ENCODE measurements around the gene MARCHF9.

MARCHF9 gene

GRCh38 chr12:57796996-57797395 lies 42.1 kb downstream of the MARCHF9 start:
- DNase-seq (ENCODE audit: low read depth in 3 of 3), result no peak

GRCh38 chr12:57797933-57798332 lies 43.0 kb downstream of the MARCHF9 start:
- no peak for DNase-seq (ENCODE audit: low read depth in 3 of 3)

GRCh38 chr12:57800965-57801364 lies 46.1 kb downstream of the MARCHF9 start:
- DNase-seq (ENCODE audit: low read depth in 3 of 3), result no peak

DNA sequence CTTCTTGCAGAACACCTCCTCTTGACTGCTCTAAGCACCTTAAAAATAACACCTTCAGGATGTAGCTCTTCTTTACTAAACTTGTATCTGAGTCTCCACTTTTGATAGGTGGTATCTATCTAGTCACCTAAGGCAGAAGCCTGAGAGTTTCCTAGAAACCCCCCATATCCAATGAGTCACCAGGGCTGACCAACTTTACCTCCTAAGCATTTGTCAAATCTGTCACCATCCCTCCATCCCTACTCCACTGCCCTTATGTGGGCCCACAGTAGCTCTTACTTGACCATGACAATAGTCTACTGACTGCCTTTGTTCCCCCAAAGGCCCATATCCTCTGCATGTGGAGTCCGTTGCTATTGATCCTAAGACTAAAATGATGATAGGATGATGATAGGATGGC lies 47.7 kb downstream of the MARCHF9 start:
- no peak for DNase-seq (ENCODE audit: low read depth in 3 of 3)

DNA sequence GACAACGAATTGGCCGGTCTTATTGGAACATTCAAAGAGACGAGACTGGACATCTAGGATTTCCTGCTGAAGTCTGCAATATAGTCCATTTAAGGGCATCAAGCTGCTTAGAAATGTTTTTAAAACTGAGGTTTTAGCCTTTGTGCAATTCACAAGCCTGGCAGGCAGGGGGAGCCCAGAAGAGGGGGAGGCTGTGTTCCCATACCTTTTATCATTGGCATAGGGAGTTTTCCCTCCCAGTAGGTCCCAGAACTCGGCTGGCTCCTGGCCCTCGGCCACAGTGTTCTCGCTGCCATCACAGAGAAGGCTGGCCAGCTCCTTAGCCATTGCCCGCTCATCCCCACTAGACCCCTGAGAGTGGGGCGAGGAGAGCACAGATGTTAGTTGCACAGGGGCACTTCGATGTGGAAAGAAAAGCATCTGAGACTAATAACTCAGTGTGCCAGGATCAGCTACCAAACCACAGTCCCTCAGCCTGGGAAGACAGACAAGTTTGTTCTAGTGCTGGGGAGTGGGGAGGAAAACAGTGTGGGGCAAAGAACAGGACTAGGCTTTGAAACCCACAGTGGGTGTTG lies 48.5 kb downstream of the MARCHF9 start:
- peak in 1 of 3 experiments; percentile 15 for DNase-seq (ENCODE audit: low read depth in 3 of 3)

DNA sequence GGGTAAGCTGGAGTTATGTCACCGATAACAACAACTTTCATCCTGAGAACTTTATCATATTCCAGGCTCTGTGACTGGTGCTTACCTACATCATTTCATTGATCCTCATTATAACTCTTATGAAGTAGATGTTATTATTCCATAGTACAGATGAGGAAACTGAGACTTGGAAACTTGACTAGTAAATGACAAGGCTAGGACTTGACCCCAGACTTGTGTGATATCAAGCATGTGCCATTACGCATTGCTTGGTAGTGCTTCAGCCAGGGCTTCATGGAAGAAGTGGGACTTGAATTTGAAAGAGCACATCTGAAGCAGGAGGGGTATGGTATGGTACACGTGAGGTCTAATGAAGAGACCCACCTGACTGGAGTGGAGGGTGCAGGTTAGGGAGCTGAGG lies 51.8 kb downstream of the MARCHF9 start:
- no peak for DNase-seq (ENCODE audit: low read depth in 3 of 3)

GRCh38 chr12:57807285-57807684 lies 52.4 kb downstream of the MARCHF9 start:
- DNase-seq (ENCODE audit: low read depth in 3 of 3), result no peak

- no peak for DNase-seq (ENCODE audit: low read depth in 3 of 3)
Observed at GRCh38 chr12:57808351-57808750, 53.4 kb downstream of the MARCHF9 start.

DNA sequence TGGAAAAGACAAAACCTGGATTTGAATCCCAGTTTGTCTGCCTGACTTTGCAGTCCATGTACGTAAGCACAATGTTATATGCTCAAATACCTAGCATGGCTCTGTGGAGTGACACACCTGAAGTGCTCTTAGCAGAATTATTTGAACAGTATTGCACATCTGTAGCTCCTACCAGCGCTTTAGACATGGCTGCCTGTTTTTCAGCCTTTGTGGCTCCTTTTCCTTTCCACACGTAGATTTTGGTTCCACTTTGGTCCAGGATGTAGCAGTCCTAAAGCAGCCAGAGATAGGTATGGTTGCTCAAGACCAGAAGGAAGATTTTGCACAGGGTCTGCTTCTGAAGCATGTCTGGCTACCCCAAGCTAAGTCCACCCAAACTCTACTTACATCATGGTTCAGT lies 54.5 kb downstream of the MARCHF9 start:
- no peak for DNase-seq (ENCODE audit: low read depth in 3 of 3)
